Brain microvascular endothelial cell (primary cell): ENCODE data around the gene EHBP1L1.
A peak's percentile ranks its signal among the peaks of the same experiment; 100 is the strongest.

Source experiments
- DNase-seq: peaks from one replicate; pipeline ENCODE4 v3.0.0-alpha.2; 2020
- H3K27ac ChIP-seq: fragments of 250-450 bp; sonication (Bioruptor Pico); 2 replicates; pipeline ENCODE4 v1.5.1; 2020; ENCODE audit warnings: mild to moderate bottlenecking, moderate library complexity
- H3K27me3 ChIP-seq: fragments of 250-450 bp; sonication (Bioruptor Pico); replicated peaks from 2 replicates; pipeline ENCODE4 v1.5.1; 2020; ENCODE audit warnings: mild to moderate bottlenecking
- H3K36me3 ChIP-seq: fragments of 250-450 bp; sonication (Bioruptor Pico); replicated peaks from 2 replicates; pipeline ENCODE4 v1.5.1; 2020; ENCODE audit warnings: mild to moderate bottlenecking
- H3K4me3 ChIP-seq: 2 replicates; pipeline ENCODE4 v1.5.1; 2011; ENCODE audit warnings: low read depth, mild to moderate bottlenecking, control low read depth, low read length, moderate library complexity
- CTCF ChIP-seq: IDR thresholded peaks from 2 replicates; pipeline ENCODE4 v1.5.1; 2011; ENCODE audit warnings: low read depth, mild to moderate bottlenecking, moderate library complexity, low read length, control low read depth, inconsistent platforms; ENCODE audit errors: missing control alignments
- in situ Hi-C: cut with HindIII; loops from 2 replicates; pipeline ENCODE4 v1.10.0; 2017; ENCODE audit warnings: low sequenced_read_pairs, low pct_ligation_motif_present

Gene EHBP1L1

GRCh38 chr11:65549096-65549495 lies 26.8 kb upstream of the EHBP1L1 start:
- H3K4me3 ChIP-seq = no peak overlapping the region
- peaks cover 90% of the 10 kb centered on the region for H3K36me3 ChIP-seq
- in situ Hi-C loops = no loop called here
- no peak overlapping the region for H3K27ac ChIP-seq
- TF ChIP-seq CTCF = no peak
- no peaks in the 10 kb centered on the region for H3K27me3 ChIP-seq
- DNase-seq = no peak

- peak; percentile 66 for TF ChIP-seq CTCF
- H3K27me3 ChIP-seq = no peaks in the 10 kb centered on the region
- no peak for DNase-seq
- in situ Hi-C loops = no loop called here
- no peak overlapping the region for H3K27ac ChIP-seq
- no peak overlapping the region for H3K4me3 ChIP-seq
- peaks cover 63% of the 10 kb centered on the region for H3K36me3 ChIP-seq
Measured at GRCh38 chr11:65551572-65552387, 24.1 kb upstream of the EHBP1L1 start.

- in situ Hi-C loops = no loop called here
- Histone ChIP-seq H3K4me3 (no peak overlapping the region), H3K27ac (no peak overlapping the region), H3K36me3 (peaks cover 57% of the 10 kb centered on the region), H3K27me3 (no peaks in the 10 kb centered on the region)
- DNase-seq = no peak
- TF ChIP-seq CTCF = no peak
Measured at GRCh38 chr11:65552388-65552951, 23.4 kb upstream of the EHBP1L1 start.

- no peak overlapping the region for H3K4me3 ChIP-seq
- H3K27ac ChIP-seq = no peak overlapping the region
- TF ChIP-seq CTCF = no peak
- H3K27me3 ChIP-seq = no peaks in the 10 kb centered on the region
- in situ Hi-C loops = no loop called here
- peaks cover 47% of the 10 kb centered on the region for H3K36me3 ChIP-seq
- no peak for DNase-seq
Measured at GRCh38 chr11:65553301-65554001, 22.4 kb upstream of the EHBP1L1 start.

- Histone ChIP-seq H3K4me3 (no peak overlapping the region), H3K36me3 (peaks cover 40% of the 10 kb centered on the region), H3K27ac (no peak overlapping the region), H3K27me3 (no peaks in the 10 kb centered on the region)
- DNase-seq = no peak
- in situ Hi-C loops = no loop called here
- no peak for TF ChIP-seq CTCF
Measured at GRCh38 chr11:65554057-65554818, 21.6 kb upstream of the EHBP1L1 start.
